ENCODE data around the gene G3BP2.

Gene G3BP2

DNA sequence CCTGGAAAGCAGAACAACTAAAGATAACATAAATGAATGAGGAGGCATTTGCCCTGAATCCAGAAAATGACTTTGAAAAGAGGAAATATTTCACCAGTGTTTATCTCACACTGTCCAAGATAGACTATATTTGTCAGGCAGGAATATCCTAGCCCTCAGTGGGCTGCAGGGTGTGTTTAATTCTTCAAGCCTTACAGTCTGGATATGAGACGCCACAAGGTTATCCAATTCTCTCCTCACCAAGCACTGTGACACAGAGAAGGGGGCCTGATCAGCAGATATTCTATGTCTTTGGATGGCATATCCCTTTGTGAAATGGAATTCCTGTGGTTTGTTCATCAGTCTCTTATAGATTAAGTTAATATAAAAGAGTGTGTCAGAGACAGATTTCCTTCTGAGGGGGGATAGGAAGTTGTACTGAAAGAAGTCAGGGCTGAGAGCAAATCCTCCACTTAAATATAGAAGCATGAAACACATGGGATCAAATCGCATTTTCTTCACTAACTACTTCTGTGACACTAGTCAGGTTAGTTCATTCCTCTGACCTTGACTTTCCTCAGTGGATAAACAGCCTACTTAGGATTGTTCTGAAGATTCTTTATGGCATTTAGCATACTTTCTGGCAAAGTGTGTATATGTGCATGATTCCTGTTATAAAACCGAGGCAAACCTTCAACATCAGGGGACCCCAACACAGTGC is 6.8 kb upstream of the G3BP2 start:
- Histone ChIP-seq H3K27me3 (ENCODE audit: low read length) (no peaks in the 10 kb centered on the region), H3F3A (ENCODE audit: insufficient read depth) (no peaks in the 10 kb centered on the region), H3K9me3 (ENCODE audit: insufficient read depth, low read length) (no peaks in the 10 kb centered on the region), H2AFZ (ENCODE audit: low read depth, low read length, severe bottlenecking) (no peak overlapping the region), H4K20me1 (ENCODE audit: low read depth, low read length) (no peaks in the 10 kb centered on the region), H3K9ac (ENCODE audit: low read length) (no peak overlapping the region), H3K79me2 (ENCODE audit: insufficient read depth, low read length) (no peaks in the 10 kb centered on the region), H3K4me3 (ENCODE audit: insufficient read depth, low read length, poor library complexity, severe bottlenecking) (no peak overlapping the region), H3K27ac (ENCODE audit: low read depth, low read length) (no peak overlapping the region), H3K9me2 (replicated peaks; ENCODE audit: insufficient read depth, low read length) (no peaks in the 10 kb centered on the region), H3K36me3 (ENCODE audit: low read length) (no peaks in the 10 kb centered on the region), H3K4me2 (ENCODE audit: low read depth, low read length, poor library complexity, severe bottlenecking) (no peak overlapping the region)
- TF ChIP-seq, protein P1, sequence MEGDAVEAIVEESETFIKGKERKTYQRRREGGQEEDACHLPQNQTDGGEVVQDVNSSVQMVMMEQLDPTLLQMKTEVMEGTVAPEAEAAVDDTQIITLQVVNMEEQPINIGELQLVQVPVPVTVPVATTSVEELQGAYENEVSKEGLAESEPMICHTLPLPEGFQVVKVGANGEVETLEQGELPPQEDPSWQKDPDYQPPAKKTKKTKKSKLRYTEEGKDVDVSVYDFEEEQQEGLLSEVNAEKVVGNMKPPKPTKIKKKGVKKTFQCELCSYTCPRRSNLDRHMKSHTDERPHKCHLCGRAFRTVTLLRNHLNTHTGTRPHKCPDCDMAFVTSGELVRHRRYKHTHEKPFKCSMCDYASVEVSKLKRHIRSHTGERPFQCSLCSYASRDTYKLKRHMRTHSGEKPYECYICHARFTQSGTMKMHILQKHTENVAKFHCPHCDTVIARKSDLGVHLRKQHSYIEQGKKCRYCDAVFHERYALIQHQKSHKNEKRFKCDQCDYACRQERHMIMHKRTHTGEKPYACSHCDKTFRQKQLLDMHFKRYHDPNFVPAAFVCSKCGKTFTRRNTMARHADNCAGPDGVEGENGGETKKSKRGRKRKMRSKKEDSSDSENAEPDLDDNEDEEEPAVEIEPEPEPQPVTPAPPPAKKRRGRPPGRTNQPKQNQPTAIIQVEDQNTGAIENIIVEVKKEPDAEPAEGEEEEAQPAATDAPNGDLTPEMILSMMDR (IDR thresholded peaks at IDR 0.05; ENCODE audit: insufficient read depth, low read length, poor library complexity, severe bottlenecking): no peak
- TF ChIP-seq EZH2phosphoT487 (conservative IDR thresholded peaks at IDR 0.05; ENCODE audit: low read length): no peak

DNA sequence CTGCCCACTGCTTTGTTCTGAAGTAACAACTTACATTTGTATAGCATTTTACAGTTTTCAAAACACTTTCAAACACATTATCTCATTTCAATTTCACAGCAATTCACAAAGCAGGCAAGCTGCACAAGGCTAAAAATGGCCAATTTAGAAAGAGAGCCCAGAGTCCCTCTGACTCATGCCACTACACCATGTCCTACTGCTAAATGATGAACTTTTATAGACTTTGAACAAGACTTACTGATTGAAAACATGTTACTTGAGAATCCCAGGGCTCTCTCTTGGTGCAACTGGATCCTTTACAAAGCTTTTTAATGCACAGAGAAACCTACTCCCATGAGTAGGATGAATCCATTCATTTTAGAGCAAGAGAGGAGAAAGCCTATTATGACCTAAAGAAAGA is 5.8 kb upstream of the G3BP2 start:
- no peak overlapping the region for H3K9ac ChIP-seq (ENCODE audit: low read length)
- no peaks in the 10 kb centered on the region for H4K20me1 ChIP-seq (ENCODE audit: low read depth, low read length)
- no peak overlapping the region for H3K4me2 ChIP-seq (ENCODE audit: low read depth, low read length, poor library complexity, severe bottlenecking)
- H3K27me3 ChIP-seq (ENCODE audit: low read length): no peaks in the 10 kb centered on the region
- TF ChIP-seq EZH2phosphoT487 (conservative IDR thresholded peaks at IDR 0.05; ENCODE audit: low read length): no peak
- TF ChIP-seq, protein P1 (IDR thresholded peaks at IDR 0.05; ENCODE audit: insufficient read depth, low read length, poor library complexity, severe bottlenecking): no peak
- H3K36me3 ChIP-seq (ENCODE audit: low read length): no peaks in the 10 kb centered on the region
- no peaks in the 10 kb centered on the region for H3F3A ChIP-seq (ENCODE audit: insufficient read depth)
- no peak overlapping the region for H3K27ac ChIP-seq (ENCODE audit: low read depth, low read length)
- no peak overlapping the region for H3K4me3 ChIP-seq (ENCODE audit: insufficient read depth, low read length, poor library complexity, severe bottlenecking)
- H3K79me2 ChIP-seq (ENCODE audit: insufficient read depth, low read length): no peaks in the 10 kb centered on the region
- no peak overlapping the region for H2AFZ ChIP-seq (ENCODE audit: low read depth, low read length, severe bottlenecking)
- no peaks in the 10 kb centered on the region for H3K9me2 ChIP-seq (replicated peaks; ENCODE audit: insufficient read depth, low read length)
- no peaks in the 10 kb centered on the region for H3K9me3 ChIP-seq (ENCODE audit: insufficient read depth, low read length)

DNA sequence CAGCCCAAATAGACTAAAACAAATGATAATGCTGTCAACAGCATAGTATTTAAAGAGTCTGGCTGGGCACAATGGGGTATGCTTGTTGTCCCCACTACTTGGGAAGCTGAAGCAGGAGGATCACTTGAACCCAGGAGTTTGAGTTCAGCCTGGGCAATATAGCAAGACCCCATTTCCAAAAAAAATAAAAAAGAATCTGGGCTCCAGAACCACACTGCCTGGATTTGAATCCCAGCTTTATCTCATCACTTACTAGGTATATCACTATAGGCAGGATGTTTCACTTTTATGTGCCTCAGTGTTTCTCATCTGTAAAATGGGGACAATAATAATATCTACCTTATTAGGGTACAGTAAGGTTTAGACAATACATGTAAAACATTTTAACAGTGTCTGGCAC is 5.3 kb upstream of the G3BP2 start:
- Histone ChIP-seq H3K4me3 (ENCODE audit: insufficient read depth, low read length, poor library complexity, severe bottlenecking) (no peak overlapping the region), H4K20me1 (ENCODE audit: low read depth, low read length) (no peaks in the 10 kb centered on the region), H3K9ac (ENCODE audit: low read length) (no peak overlapping the region), H3K4me2 (ENCODE audit: low read depth, low read length, poor library complexity, severe bottlenecking) (no peak overlapping the region), H3K9me2 (replicated peaks; ENCODE audit: insufficient read depth, low read length) (no peaks in the 10 kb centered on the region), H2AFZ (ENCODE audit: low read depth, low read length, severe bottlenecking) (no peak overlapping the region), H3K27me3 (ENCODE audit: low read length) (no peaks in the 10 kb centered on the region), H3K9me3 (ENCODE audit: insufficient read depth, low read length) (no peaks in the 10 kb centered on the region), H3F3A (ENCODE audit: insufficient read depth) (no peaks in the 10 kb centered on the region), H3K27ac (ENCODE audit: low read depth, low read length) (no peak overlapping the region), H3K36me3 (ENCODE audit: low read length) (no peaks in the 10 kb centered on the region), H3K79me2 (ENCODE audit: insufficient read depth, low read length) (no peaks in the 10 kb centered on the region)
- TF ChIP-seq, protein P1 (IDR thresholded peaks at IDR 0.05; ENCODE audit: insufficient read depth, low read length, poor library complexity, severe bottlenecking): no peak
- no peak for TF ChIP-seq EZH2phosphoT487 (conservative IDR thresholded peaks at IDR 0.05; ENCODE audit: low read length)

Measured in SU-DHL-6 (cell line).